Stimulated activated CD8-positive, alpha-beta memory T cell treated with anti-CD3 and anti-CD28 coated beads, Interleukin-15, amount 100 ng/mL, for 4 hours (primary cell): Measurements from ENCODE around the gene MYOCOS.

ENCODE experiments used
- DNase-seq, 2 donors: peaks; one replicate each; pipeline ENCODE4 v3.0.0-alpha.2; 2020; ENCODE audit warnings: low read depth in 2 of 2

MYOCOS gene

DNA sequence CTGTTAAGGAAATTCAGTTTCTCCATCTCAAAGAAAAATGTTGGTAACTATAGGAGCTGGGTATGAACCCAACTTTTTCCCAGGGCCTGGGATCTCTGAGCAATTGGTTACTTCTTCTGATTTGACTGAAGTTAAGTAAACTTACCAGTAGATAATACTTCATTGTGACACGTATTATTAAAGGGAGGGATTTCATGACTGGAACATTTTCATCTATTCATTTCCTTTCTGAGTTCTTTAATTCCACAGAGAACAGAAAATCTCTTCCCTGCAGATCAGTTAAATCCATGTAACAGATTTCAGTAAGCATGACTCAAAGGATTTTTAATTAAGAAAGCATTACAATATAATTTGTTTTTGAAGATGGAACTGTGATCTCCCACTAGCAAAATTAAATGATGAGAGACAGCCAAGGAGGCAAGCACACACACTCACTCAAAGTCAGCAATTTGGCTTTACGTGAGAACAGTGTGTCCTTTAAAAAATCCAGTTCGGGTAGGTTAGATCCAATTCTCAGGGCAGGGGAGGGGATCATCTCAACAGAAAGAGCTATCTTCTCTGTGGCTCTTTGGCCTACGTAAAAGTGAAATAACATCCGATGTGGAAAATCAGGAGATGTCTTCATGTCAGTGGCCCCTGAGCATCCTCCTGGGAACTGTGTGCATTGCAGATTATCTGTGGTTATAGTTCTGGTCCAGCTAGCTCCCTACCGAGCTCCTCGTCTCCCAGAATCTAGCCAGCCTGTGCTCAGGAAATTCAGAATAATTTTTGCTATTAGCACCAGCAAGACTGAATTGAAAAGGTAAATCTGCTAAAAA, 41.2 kb downstream of the MYOCOS start:
- DNase-seq, result no peak

DNA sequence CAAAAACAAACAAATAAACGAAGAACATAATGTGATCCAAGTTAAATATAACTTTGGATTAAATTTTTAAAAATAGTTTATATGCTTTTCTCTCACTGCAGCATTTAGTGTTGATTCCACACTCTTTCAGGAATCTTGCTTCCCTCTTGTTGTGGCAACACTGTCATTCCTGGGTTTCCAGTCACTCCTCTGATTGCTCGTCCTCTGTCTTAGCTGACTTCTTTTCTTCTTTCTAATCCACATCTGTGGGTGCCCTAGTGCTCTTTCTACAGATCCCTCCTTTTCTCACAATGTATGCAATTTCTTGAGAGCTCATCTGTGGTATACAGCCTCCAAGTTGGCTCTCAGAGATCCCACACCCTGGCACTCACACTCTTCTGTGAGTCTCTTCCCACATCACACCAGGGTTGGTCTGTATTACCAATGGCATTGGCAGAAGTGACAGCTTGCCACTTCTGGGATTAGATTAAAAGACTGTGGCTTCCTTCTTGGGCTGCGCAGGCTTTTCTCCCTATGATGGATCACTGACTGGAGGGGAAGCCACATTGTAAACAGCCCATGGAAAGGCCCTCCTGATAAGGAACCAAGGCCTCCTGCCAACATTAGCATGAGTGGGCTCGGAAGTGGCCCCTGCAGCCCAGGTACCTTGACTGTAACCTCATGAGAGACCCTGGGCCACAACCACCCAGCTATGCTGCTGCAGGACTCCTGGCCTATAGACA, 42.0 kb downstream of the MYOCOS start:
- no peak for DNase-seq

DNA sequence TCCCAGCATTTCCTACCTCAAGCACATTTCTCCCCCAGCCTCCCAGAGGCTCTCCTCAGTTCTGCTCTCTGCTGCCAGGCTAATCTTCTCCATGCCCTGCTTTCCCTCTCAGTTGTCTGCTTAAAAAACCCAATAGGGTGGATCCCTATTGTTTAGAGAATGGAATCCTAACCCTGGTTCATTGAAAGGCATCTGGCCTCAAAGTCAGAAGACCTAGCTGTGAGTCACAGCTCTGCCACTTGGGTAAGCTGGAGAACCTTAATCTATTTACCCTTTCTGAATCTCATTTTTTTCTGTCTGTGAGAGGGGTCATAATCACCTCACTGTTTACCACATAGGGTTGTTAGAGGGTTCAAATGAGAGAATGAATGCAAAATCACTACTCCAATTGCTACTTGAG, 42.9 kb downstream of the MYOCOS start:
- no peak for DNase-seq

DNA sequence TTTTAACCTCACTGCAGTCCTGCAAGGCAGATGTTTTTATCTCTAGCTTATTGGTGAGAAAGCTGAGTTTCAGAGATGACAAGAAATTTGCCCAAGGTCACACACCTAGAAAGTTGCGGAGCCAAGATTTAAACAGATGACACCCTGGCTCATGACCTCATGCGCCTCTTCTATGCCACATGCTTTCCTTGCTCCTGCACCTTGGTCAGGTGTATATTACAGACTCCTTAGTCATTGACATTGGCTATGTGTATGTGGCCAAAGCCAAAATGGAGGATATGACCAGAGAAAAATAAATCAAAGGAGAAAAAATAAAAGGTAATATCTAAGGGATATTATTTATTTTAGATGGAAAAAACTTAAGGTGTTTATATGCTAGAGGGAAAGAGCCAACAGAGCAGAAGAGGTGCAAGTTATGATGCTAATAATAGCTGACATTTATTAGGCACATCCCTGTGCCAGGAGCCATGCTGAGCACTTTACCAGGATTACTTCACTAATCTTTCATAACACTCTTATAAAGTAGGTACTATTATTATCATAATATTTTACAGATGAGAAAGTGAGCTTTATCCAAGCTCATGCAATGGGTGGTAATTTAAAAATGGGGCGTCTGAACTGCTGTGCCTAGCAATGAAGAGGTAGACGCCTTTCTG, 44.2 kb downstream of the MYOCOS start:
- no peak for DNase-seq

DNA sequence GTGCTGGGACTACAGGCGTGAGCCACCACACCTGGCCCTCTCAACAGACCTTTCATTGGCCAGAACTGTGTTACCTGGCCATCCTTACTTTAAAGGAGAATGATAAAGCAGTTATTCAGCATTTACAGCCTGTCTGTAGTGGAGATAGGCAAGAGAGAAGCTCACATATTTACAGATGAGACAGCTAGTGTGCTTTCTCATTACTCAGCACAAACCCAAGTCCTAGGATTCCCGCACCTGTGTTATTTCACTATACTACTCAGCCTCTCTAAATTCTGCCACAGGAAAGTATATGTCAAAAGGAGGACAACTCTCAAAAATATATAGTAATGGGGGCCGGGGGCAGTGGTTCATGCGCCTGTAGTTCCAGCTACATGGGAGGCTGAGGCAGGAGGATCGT, 46.3 kb downstream of the MYOCOS start:
- DNase-seq, result no peak

DNA sequence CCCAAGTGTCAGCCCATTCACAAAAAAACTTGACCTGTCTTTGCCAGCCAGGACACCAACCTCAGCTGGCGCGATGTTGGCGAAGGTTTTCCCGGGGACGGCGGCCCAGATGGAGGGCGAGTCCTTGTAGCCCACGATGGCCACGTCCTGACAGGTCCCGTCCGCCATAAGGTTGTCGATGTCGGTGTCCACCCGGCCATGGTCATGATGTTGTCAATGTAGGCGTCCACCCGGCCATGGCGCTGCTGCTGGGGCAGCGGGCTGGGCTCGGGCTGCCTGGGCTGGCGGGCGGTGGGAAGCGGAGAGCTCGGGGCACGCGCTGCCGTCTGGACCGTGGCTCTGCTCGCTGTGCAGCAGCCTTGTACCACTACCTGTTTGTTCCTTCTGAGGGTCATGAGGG, 48.7 kb downstream of the MYOCOS start:
- DNase-seq, result no peak

DNA sequence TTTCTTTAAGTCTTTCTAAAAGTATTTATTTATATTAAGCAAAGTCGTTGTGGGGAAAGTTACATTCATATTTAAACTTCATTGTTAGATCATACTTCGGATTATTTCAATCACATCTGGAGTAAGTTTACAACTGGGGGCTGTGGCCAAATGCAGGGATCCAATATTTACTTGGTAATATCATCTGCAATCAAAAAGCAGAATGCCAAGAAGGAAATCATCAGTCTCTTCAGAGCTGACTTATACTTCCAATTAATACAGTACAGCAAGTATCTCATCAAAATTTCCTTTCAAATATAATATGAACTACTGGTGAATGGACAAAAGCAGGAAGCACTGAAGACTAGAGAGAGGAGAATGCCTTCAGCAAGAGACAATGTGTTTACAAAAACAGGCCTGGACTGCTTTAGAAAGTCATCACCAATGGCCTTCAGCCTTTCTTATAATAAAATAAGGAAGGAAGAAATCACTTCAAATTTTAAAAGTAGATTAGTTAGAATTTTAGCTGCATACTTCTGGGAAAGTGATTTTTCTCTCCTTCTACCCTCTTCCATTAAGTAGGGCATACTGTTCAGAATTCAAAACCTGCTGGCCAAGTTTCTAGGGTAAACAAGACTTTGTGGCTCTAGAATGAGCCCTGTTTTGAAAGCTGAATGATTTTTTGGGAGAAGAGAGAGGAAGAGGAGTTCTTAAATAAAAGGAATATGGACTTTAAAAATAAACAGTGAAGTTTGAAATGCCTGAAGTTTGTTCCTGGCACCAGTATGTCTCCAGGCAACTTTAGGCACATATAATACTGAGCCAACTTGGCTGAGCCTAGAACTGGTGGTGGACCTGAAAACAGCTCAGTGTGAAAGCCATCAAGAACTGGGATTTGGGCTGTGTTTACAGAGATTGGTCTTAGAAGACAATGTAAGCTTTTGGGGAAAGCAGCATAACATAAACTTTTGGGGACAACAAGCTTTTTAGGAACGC, 52.7 kb downstream of the MYOCOS start:
- DNase-seq, result no peak
